Measurements from ENCODE around the gene BPI.

DNA sequence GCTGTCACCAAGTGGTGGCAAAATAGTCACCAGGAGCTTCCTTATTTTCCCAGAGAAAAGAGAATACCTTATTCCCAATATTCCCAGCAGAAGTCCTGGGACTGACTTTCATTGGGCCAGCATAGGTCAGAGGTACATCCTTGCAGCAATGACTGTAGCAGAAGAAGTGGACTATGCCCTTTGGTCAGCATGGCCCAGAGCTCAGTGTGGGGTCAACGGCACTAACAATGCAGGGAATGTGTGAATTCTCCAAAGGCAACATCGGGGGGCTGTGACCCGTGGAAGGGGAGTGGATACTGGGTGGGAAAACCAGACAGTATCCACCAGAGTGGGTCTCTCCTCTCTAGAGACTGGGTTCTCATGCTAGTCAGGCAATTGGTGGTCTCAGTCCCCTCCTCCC is 26.7 kb downstream of the BPI start:
- TF ChIP-seq POLR2AphosphoS5 (IDR thresholded peaks at IDR 0.05; ENCODE audit: low read depth, low read length): no peak
- TF ChIP-seq SMC3 (IDR thresholded peaks at IDR 0.05; ENCODE audit: low read depth, low read length): no peak
- no peak for TF ChIP-seq TAF1 (IDR thresholded peaks at IDR 0.05; ENCODE audit: borderline replicate concordance, low read depth, low read length)
- no peak for TF ChIP-seq GATA2 (CRISPR knock-in tag; IDR thresholded peaks at IDR 0.05)
- TF ChIP-seq, protein P1, sequence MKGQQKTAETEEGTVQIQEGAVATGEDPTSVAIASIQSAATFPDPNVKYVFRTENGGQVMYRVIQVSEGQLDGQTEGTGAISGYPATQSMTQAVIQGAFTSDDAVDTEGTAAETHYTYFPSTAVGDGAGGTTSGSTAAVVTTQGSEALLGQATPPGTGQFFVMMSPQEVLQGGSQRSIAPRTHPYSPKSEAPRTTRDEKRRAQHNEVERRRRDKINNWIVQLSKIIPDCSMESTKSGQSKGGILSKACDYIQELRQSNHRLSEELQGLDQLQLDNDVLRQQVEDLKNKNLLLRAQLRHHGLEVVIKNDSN (IDR thresholded peaks at IDR 0.05; ENCODE audit: borderline replicate concordance, low read depth): no peak
- TF ChIP-seq, protein P2, sequence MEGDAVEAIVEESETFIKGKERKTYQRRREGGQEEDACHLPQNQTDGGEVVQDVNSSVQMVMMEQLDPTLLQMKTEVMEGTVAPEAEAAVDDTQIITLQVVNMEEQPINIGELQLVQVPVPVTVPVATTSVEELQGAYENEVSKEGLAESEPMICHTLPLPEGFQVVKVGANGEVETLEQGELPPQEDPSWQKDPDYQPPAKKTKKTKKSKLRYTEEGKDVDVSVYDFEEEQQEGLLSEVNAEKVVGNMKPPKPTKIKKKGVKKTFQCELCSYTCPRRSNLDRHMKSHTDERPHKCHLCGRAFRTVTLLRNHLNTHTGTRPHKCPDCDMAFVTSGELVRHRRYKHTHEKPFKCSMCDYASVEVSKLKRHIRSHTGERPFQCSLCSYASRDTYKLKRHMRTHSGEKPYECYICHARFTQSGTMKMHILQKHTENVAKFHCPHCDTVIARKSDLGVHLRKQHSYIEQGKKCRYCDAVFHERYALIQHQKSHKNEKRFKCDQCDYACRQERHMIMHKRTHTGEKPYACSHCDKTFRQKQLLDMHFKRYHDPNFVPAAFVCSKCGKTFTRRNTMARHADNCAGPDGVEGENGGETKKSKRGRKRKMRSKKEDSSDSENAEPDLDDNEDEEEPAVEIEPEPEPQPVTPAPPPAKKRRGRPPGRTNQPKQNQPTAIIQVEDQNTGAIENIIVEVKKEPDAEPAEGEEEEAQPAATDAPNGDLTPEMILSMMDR (IDR thresholded peaks at IDR 0.05): no peak
- no peak for TF ChIP-seq CHD2 (IDR thresholded peaks at IDR 0.05; ENCODE audit: low read length, partially characterized antibody)
- TF ChIP-seq TEAD4 (IDR thresholded peaks at IDR 0.05; ENCODE audit: borderline replicate concordance, insufficient read depth): no peak
- TF ChIP-seq, protein P3, sequence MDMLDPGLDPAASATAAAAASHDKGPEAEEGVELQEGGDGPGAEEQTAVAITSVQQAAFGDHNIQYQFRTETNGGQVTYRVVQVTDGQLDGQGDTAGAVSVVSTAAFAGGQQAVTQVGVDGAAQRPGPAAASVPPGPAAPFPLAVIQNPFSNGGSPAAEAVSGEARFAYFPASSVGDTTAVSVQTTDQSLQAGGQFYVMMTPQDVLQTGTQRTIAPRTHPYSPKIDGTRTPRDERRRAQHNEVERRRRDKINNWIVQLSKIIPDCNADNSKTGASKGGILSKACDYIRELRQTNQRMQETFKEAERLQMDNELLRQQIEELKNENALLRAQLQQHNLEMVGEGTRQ (IDR thresholded peaks at IDR 0.05; ENCODE audit: borderline replicate concordance, low read depth, low read length): no peak
- TF ChIP-seq RAD21 (IDR thresholded peaks at IDR 0.05; ENCODE audit: low read length): no peak

Measured in SK-N-SH (cell line).